Stimulated activated CD8-positive, alpha-beta memory T cell treated with anti-CD3 and anti-CD28 coated beads, Interleukin-4, amount 100 ng/mL, for 48 hours (primary cell): ENCODE measurements around the gene PEX11G.
"Not testable (repeated sequence)": the region's sequence is repeated elsewhere in the genome, so short reads cannot be mapped to it uniquely, and the experiment has no call there.

Experiments used
- DNase-seq: peaks from one replicate; pipeline ENCODE4 v3.0.0-alpha.2; 2020

Gene PEX11G

DNA sequence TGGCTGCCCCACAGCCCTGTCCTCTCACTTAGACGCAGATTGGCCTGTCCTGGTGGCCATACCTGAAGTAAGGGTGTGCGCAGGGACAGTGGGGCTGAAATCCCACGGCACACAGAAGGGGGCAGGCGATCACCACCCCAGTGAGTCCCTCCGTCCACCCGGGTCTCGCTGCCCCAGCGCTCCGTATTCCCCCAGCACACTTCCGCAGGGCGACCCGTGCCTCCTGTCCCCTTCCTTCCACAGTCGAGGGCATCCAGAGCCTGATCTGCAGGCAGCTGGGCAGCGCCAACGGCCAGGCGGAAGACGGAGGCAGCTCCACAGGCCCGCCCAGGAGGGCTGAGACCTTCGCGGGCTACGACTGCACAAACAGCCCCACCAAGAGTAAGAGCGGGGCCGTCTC, 25.3 kb downstream of the PEX11G start:
- DNase-seq = no peak

DNA sequence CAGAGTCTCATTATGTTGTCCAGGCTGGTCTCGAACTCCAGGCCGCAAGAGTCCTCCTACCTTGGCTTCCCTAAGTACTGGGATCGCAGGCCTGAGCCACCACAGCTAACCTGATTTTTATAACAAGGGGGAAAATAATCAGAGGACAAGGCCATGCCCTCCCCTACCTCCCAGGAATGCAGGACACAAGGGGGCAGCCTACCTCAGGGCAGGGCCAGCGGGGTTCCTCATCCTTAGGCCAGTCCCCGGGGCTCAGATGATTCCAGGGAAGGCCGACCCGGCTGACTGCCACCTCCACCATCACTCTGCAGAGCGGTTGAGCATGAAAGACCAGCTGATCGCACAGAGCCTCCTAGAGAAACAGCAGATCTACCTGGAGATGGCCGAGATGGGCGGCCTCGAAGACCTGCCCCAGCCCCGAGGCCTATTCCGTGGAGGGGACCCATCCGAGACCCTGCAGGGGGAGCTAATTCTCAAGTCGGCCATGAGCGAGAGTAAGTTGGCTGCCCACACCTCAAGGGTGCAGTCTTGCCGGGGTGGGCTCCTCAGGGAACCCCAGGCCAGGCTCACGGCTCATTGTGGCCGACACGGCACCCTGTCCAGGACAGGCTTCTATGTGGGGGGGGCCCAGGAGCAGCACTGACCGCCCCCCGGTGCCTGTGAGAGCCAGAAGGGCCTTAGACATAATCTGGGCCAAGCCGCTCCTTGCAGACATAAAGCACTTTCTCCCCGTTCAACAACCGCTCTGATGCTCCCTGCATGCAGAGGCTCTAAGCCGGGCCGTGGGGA, 26.8 kb downstream of the PEX11G start:
- DNase-seq = no peak

DNA sequence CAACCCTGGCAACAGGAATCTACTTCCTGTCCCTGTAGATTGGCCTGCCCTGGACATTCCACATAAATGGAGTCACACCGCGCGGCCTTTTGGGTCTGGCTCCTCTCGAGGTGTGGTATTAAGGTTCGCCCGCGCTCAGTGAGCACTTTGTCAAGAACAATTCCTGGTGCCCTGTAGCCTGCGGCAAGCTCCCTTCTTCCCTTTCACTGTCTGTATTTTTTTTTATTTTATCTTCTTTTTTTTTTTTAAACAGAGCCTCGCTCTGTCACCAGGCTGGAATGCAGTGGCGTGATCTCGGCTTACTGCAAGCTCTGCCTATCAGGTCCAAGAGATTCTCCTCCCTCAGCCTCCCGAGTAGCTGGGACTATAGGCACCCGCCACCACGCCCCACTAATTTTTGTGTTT, 28.3 kb downstream of the PEX11G start:
- no peak for DNase-seq

DNA sequence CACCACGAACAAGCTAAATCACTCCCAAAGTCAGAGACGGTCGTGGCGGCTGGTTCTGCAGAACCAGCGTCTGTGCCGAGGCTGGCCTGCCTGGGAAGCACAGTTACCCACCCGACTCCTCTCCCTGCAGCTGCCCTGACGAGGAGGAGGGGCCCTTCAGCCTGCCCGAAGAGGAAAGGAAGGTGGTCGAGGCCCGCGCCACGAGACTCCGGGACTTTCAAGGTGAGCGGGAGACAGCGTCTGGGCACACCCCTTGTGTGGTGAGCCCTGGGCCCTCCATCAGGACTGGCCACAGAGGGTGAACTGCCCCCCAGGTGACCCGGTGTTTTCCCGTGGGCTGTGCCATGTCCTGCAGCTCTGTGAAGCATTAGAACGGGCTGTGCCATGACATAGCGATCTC, 29.1 kb downstream of the PEX11G start:
- no peak for DNase-seq

DNA sequence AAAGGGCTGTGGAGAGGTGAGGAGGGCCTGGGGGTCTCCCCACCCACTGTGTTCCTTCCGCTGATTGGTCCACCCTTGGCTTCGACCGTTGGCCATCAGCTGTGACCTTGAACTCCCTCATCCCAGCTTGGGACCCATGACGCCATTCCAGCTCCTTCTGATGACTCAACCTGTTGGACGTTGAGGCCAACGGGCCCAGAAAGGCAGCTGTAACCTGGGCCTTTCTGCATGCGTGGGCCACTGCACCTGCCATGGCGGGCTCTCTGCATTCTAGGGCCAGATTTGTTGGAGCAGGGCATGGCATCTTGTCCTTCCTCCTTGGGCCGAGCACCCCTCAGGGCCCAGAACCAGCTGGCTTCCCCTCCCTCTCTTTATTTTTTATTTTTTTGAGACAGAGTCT, 30.2 kb downstream of the PEX11G start:
- DNase-seq = no peak

DNA sequence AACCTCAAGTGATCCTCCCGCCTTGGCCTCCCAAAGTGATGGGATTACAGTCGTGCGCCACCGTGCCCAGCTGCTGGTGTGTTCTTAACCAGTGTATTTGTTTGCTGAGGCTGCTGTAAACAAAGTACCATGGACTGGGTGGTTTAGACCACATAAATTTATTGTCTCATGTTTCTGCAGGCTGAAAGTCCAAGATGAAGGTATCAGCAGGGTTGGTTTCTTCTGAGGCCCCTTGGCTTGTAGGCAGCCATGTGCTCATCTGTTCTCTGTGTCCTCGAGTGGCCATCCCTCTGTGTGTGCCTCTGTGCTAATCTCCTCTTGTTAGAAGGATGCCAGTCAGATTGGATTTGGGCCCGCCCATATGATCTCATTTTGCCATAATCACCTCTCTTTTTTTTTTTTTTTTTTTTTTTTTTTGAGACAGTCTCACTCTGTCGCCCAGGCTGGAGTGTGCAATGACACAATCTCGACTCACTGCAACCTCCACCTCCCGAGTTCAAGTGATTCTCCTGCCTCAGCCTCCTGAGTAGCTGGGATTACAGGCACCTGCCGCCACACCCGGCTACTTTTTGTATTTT, 31.8 kb downstream of the PEX11G start:
- peak; percentile 29 for DNase-seq

DNA sequence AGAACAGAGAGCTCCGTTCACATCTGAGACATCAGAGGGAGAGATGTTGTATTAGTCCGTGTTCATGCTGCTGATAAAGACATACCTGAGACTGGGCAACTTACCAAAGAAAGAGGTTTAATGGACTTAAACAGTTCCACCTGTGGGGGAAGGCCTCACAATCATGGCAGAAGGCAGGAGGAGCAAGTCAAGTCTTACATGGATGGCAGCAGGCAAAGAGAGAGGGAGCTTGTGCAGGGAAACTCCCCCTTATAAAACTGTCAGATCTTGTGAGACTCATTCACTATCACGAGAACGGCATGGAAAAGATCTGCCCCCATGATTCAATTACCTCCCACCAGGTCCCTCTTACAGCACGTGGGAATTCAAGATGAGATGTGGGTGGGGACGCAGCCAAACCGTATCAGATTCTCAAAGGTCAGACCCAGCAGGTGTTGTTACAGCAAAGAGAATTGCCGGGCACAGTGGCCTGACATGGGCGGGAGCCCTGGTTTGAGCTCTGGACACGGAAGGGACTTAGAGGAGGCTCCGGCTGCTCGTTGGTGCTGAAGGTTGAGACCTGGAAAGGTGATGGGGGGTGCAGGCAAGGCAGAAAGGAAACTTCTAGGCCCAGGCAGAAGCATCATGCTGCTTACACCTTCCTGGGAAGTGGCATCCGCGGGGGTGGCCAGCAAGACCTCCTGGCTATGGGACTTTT, 33.1 kb downstream of the PEX11G start:
- DNase-seq = no peak

DNA sequence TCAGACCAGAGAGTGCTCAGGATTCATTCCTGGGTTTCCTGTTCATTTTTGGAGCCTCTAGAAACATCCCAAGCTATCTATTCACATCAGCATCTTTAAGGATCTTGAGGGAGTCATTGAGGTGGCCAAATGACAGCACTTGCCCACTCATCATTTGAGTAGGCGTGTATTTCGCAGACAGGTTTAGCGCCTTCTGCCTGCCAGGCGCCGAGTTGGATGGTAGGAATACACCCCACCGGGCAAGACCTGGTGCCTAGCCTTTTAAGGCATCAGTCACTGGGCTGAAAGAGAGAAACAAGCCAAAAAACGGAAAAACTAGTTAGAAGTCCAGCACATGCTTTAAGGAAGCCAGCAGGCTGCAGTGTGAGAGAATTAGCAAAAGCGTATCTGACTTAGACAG, 33.8 kb downstream of the PEX11G start:
- no peak for DNase-seq

DNA sequence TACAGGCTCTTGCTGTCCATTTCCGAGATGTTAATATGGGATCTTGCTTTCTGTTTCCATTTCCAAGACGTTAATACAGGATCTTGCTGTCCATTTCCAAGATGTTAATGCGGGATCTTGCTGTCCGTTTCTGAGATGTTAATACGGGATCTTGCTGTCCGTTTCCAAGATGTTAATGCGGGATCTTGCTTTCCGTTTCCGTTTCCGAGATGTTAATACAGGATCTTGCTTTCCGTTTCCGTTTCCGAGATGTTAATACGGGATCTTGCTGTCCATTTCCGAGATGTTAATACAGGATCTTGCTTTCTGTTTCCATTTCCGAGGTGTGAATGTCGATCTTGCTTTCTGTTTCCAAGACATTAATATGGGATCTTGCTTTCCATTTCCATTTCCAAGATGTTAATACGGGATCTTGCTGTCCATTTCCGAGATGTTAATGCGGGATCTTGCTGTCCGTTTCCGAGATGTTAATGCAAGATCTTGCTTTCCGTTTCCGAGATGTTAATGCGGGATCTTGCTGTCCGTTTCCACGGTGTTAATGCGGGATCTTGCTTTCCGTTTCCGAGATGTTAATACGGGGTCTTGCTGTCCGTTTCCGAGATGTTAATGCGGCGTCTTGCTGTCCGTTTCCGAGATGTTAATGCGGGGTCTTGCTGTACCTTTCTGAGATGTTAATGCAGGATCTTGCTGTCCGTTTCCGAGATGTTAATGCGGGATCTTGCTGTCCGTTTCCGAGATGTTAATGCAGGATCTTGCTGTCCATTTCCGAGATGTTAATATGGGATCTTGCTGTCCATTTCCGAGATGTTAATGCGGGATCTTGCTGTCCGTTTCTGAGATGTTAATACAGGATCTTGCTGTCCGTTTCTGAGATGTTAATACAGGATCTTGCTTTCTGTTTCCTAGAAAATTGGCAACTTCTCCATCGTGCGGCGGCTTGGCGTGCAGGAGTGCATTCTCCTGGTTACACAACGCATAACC, 38.3 kb downstream of the PEX11G start:
- no peak for DNase-seq

DNA sequence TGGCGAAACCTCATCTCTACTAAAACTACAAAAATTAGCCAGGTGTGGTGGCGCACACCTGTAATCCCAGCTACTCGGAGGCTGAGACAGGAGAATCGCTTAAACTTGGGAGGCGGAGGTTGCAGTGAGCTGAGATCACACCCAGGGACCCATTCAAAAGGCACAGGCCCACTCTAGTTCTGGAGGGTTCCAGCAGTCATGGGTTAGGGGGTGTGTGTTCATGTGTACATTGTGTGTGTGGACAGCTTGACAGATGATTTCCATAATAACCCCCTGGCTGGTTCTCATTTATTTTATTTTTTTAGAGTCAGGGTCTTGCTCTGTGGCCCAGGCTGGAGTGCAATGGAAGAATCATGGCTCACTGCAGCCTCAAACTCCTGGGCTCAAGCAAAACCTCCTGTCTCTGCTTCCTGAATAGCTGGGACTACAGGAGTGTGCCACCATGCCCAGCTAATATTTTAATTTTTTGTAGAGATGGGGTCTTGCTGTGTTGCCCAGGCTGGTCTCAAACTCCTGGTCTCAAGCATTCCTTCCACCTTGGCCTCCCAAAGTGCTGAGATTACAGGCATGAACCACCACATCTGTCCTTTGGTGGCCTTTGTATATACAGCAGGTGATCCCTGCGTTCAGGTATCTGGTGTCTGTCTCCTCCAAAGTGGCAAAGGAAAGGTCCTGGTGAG, 39.3 kb downstream of the PEX11G start:
- DNase-seq = not testable (repeated sequence)

DNA sequence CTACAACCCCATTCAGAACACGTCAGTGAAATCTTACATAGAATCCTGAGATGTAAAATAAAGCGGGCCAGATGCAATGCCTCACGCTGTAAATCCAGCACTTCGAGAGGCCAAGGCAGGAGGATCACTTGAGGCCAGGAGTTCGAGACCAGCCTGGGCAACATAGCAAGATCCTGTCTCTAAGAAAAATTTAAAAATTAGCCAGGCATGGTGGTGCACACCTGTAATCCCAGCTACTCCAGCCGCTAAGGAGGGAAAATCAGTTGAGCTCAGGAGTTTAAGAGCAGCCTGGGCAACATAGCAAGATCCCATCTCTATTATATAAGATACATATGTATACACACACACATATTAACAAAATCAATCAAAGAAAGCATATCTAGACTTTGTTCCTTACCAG, 41.2 kb downstream of the PEX11G start:
- DNase-seq = no peak

DNA sequence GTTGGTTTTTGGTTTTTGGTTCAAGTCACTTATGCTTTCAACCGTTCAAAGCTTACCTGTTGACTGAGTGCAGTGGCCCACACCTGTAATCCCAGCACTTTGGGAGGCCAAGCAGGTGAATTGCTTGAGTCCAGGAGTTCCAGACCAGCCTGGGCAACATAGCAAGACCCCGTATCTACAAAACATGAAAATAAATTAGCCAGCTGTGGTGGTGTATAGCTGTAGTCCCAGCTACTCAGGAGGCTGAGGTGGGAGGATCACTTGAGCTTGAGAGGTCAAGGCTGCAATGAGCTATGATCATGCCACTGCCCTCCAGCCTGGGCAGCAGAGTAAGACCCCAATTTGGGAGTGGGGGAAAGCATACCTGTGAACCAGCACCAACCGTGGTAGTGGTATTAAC, 43.7 kb downstream of the PEX11G start:
- no peak for DNase-seq

DNA sequence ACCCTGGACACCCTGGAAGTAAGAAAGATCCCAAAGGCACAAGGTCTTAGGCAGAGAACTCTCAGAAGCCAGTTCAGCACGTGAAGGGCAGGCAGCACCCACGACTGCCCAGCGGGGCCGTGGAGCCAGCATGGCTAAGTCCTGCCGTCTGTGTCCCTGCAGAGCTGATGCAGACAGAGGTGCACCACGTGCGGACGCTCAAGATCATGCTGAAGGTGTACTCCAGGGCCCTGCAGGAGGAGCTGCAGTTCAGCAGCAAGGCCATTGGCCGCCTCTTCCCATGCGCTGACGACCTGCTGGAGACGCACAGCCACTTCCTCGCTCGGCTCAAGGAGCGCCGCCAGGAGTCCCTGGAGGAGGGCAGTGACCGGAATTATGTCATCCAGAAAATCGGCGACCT, 44.8 kb downstream of the PEX11G start:
- no peak for DNase-seq

DNA sequence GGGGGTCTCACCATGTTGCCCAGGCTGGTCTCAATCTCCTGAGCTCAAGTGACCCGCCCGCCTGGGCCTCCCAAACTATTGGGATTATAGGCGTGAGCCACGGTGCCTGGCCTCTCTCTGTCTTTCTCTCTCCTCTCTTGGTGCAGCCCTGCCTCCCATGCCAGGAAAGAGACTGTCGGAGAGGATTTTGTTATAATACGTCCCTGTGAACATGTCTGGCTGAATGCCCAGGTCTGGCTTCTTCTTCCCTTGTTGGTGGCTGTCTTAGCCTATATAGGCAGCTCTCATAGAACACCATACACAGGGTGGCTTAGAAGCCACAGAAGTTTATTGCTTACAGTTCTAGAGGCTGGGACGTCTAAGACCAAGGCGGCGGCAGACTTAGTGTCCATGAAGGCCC, 46.4 kb downstream of the PEX11G start:
- no peak for DNase-seq

DNA sequence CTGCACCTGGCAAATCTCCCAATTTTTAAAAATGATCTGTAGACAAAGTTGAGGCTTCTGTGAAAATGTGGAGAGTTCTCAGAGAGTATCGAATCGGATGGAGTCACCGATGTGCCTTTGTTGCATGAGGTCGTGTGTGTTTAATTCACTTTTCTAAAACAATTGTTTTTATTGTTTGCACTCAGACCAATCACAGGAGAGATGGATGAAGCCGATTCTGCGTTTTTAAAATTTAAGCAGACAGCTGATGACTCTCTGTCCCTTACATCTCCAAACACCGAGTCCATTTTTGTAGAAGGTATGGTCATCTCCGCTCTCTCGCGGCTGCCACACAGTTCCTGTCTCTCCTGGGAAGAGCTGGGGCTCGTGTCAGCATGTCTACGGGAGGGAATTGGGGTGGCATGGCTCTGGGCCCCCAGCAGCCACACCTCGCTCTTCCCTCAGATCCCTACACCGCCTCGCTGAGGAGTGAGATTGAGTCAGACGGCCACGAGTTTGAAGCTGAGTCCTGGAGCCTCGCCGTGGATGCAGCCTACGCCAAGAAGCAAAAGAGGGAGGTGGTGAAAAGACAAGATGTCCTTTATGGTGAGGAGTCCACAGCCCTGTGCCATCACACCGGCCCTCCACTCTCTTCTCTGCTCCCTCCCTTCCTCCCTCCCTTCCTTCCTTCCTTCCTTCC, 47.2 kb downstream of the PEX11G start:
- no peak for DNase-seq

DNA sequence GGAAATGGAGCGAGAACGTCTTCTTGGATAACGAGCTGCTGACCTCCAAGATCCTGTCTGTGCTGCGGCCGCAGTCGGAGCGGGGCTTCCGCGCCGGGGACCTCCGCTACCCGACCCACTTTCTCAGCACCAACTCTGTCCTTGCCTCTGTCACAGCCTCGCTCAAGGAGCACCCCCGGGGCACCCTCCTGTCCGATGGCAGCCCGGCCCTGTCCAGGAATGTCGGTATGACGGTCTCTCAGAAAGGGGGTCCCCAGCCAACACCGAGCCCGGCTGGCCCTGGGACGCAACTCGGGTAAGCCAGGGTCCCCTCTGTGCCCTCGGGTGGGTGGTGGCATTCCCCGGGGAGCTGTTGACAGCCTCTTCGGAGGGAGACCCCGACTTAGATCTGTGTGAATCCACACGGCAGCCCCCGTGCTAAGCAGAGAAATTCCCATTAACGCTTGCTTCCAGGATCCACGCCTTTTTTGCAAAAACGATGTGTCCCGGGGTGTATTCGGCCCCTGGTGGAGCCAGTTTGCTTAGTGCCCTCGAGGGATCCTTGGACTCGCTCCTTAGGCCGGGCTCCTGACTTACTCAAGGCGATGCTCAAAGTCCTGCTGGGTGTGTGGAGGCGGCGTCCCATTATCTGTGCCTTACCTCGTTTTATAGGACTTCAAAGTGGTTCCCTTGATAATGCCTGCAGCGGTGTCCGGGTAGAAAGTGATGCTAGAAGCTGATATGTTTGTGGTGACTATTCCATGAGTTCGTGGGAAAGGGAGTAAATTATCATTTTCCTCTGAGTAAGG, 48.5 kb downstream of the PEX11G start:
- no peak for DNase-seq

DNA sequence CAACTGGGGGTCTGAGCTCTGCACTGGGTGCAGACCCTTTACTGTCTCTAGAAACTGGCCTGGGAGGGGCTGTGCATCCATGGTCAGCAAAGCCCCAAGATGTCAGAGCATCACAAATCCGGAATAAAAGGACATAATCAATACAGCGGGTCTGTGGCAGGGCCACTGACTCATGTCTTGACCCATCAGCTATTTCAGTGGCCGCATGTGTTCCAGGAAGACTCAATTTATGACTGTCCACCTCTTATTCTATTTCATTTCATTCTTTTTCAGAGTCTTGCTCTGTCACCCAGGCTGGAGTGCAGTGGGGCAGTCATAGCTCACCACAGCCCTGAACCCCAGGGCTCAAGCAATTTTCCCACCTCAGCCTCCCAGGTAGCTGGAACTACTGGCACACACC, 53.2 kb downstream of the PEX11G start:
- no peak for DNase-seq

DNA sequence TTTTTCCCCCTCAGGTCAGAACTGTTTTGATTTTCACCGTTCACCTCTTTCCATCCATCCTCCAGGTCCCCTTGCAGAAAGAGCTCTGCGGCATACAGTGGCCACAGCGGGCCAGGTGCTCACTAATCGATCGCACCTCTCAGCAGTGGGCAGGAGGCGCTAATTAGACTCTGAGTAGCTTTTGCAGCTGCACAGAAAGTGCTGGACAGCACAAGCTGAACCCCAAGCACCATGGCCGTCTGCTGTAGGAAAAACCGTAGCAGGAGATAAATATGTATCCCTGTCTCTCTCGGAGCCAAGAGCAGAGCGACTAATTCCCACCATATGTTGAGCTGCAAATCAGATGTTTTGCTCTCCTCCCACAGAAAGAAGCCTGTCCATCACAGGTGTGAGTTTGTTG, 54.4 kb downstream of the PEX11G start:
- no peak for DNase-seq

DNA sequence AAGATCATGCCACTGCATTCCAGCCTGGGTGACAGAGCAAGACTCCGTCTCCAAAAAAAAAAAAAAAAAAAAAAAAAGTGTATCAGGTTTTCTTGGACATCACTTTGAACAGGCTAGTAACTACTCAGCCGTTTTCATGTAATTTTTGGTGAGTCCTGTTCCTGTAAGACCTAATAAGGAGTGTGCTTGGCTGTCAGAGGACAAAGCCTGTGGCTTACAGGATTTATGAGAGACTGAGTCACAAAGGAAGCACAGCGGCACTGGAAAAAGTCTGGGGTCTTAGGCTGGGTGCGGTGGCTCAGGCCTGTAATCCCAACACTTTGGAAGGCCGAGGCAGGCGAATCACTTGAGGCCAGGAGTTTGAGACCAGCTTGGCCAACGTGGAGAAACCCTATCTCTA, 55.4 kb downstream of the PEX11G start:
- DNase-seq = not testable (repeated sequence)

DNA sequence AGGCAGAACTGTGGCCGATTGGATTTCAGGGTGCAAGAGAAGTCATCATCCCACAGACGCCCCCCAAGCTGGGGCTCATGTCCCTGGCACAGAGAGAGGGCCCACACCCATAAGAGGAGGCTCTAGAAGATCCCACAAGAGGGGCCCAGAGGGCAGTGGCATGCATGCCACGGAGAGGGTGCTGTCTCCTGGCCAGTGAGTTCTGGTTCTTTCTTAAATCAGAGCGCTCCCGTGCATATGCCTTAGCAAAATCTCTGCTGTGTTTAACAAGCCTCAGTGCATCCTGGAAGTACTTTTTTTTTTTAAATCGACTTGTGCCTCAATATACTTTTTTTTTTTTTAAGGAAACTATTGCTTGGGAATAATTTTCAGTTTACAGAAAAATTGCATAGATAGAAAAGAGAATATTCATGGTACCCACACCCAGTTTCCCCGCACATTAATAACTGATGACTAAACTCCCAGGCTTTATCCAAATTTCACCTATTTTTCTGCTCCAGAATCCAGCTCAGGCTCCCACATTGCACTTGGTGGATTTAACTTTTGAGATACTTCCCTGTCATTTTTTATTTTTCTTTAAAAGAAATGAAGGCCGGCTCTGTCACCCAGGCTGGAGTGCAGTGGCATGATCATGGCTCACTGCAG, 59.1 kb downstream of the PEX11G start:
- DNase-seq = no peak
